Right renal cortex interstitium (tissue), 3 donors: ENCODE data around the gene SLC1A4. TPM values are rescaled to one million over a fixed set of nuclear protein-coding genes. Genes with fewer than 3 reads are reported as not detected.

Experiments
- DNase-seq, 3 donors: peaks; one replicate each; pipeline ENCODE4 v3.0.0-alpha.2; 2013; ENCODE audit warnings: low read depth in 3 of 3, low spot score in 2 of 3
- polyA plus RNA-seq, 3 donors: library from polyadenylated mRNA; unstranded; fragments of 120-200 nt; gene quantifications; one replicate each; pipeline ENCODE4 v1.2.1, GENCODE V29; 2013; ENCODE audit not compliant: insufficient read length in 3 of 3

SLC1A4 gene
- polyA plus RNA-seq, 3 donors, result 5.9 to 8.8 (median 8.4) TPM

DNA sequence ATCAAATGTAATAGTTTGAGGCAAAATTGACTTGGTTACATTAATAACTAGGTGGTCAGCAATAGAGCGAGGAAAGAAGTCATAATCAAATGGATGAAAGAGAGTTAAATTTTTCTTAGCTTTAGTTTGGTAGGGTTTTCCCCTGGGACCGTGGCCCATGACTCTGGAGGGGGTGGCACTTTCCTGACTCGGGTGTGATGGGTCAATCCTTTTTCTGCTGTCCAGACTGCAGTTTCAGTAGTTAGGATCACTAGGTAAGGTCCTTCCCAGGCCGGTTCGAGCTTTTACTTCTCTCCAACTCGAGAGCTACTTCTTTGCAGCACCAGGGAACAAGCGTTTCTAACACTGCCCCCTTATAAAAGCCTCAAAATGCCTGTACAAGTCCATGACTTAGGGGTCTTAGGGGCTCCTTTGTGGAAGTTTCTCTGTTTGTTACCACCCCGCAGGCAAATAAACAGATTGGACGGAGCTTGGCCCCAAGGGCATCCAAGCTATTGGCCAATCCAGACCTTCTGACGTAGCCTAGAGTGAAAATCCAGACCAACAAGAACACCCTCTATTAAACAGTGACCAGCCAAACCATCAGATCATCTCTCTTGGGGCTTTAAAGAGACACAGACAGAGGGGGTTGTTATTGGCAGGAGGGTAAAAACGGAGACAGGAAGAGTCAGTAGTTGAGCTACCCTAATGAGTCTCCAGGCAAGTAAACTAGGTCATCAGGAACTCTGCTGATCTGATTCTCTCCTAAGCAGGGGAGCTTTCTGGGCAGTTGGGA lies 57.6 kb downstream of the SLC1A4 start:
- no peak for DNase-seq

DNA sequence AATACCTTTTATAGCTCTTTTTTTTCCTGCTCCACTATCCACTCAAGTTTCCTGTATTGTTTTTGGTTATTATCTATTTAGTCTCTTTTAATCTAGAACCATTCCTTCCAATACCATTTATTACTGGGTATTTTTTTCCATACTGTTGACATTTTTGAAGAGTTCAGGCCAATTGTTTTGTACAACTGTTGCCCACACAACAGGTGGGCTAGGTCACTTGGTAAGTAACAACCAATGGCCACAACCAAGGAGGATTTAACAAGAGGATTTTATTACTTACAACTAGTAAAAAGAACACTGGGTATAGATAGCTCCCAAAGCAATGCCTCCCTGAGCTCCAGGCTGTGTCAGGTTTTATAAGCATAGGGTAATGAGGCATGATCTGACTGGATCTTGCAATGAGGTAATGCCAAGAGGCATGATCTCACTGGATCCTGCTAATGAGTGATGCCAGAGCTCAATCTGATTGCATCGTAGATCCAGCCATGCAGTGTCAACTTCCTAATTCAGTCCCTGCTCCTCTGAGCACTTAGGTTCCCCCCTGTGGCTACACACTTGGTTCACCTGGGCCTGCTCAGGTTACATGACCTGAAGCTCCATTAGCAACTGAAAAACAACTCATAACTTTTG lies 59.9 kb downstream of the SLC1A4 start:
- DNase-seq, result no peak

DNA sequence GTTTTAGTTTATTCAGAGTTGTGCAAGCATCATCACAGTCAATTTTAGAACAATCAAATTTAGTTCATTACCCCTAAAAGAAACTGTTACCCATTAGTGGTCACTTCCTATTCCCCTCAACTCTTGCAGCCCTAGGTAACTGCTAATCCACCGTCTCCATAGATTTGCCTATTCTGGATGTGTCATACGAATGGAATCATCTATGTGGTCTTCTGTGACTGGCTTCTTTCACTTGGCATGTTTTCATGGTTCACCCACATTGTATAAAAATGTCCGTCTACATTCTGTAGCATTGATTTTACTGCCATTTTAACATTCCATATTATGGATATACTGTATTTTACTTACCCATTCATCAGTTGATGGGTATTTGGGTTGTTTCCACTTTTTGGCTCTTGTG lies 61.7 kb downstream of the SLC1A4 start:
- no peak for DNase-seq

DNA sequence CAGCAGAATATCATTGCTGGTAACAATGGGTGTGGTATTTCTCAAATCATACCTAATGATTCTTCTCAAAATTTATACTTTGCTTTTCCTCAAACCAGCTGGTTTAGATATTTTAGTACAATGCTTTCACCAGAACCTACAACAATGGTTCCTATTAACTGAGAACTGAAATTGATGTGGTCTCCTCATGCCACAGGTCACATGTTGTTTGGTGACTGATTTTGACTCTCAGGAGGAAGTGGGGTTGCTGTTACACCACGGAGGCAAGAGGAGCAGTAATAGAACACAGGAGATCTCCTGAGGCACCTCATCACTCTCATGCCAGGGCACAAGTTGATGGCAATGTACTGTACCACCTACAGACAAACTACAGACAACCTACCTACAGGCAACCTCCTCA lies 64.0 kb downstream of the SLC1A4 start:
- no peak for DNase-seq

DNA sequence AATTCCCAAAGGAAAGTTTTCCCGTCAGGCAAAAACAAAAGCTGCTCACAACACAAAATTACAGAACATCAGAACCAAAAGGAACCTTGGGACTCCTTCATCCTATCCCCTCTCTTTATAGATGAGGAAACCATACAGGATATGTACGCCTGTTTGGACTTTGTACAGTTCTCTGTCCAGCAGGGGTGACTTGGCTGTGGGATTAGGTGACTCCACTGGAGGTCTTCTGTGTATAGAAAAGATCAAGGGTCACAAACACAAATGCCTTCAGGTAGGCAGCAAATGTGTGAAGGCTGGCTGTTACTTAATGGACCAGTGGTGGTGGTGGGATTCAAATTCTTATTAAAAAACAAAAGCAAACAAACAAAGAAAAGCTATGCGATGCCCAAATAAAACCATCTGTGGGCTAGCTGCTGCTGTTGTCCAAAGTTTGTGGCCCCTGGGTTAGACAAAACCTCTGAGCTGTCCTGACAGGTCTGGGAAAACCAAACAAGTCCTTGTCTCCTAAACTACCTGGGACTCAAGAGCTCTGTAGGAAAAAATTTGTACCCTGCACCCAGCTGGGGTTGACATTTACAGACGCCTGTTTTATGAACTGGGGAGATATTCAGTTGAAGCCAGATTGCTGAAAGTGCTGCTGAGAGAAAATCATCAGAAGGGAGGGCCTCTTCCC lies 65.7 kb downstream of the SLC1A4 start:
- DNase-seq, result no peak

DNA sequence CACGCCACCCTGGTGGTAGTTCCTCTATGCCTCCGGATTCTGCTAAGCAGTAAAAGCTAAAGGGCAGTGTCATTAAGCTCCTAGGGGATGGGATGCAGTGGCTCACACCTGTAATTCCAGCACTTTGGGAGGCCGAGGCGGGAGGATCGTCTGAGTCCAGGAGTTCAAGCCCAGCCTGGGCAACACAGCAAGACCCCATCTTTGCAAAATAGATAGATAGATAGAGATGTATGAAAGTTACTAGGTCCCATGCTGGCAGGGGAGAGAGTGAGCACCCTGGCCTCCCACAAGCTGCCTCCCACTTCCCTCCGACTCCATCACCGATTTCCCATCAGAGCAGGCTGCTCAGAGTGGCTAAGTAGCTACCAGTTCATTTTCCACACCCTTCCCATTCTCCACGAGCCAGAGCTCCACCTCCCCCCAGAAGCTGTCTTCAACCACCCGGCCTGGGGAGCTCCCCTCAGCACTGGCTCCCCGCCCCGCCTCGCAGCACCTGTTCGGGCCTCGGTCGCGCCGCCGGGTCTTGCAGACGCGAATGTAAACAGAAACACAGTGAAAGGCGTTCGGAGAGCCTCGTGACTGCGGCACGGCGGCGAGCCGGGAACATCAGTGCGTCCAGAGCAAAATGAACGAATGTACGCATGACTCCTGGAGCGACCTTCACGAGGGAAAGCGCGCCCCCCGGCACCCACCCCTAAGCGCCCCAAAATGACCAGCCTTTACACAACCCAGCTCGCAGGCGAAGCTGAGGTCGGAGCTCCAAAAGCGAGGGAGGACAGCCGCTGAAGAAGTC lies 66.4 kb downstream of the SLC1A4 start:
- DNase-seq, result no peak

DNA sequence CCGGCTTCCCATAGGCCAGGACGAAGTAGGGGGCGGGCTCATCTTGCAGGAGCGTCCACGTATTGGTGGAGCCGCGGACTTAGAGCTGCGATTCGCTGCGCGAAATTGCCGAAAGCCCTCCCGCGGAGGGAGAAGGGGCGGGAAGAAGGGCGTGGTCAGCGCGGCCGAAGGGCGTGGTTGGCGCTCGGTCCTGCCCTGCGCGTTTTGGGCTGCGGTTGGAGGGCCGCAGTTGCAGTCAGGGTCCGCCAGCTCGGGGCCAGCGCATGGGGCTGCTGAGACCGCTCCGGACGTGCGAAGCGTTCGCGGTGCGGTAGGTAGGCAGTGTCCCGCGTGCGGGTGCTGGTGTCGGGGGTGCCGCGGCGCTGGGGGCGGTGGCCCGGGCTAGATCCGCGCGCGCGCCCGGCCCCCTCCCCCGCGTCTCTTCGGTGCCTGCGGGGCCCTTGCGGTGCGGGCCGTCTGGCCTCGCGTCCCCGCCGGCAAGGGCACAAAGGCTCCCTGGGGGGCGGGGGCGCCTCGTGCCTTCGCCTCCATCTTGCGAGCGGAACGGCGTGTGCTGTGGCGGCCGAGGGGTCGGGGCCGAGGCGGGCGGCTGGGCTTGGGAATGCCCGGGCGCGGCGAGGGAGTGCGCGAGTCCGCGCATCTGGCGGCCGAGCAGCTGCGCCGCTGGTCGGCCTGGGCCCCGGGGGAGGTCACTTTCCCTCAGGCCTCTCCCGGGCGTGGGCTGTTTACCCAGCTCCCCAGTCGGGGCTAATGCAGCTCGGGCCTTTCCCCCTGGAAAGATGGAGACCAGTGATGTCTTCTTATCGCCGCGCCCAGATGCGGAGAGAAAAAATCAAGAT lies 67.2 kb downstream of the SLC1A4 start, which contains the start of gene CEP68:
TSS of gene CEP68 (plus strand) at position 202 of the 839 bp plus-strand sequence. CDS start 13,029 bp downstream, outside the sequence.
- DNase-seq, result peak; percentile 89 to 94 (median 90)

DNA sequence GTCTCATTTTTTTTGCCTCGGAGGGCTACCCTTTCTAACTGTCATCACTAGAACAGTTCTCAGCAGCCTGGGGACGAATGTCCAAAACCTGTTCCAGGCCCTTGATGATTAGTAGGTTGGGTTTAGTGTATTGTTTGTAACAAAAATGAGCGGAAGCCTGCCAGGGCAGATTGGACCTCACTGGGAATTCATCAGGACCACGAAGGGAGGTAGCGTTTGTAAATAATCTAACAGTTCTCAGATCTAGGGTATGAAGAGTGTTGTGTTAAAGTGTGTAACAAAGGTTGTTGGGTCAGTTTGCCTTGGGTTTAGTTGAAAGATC lies 67.8 kb downstream of the SLC1A4 start:
- no peak for DNase-seq

DNA sequence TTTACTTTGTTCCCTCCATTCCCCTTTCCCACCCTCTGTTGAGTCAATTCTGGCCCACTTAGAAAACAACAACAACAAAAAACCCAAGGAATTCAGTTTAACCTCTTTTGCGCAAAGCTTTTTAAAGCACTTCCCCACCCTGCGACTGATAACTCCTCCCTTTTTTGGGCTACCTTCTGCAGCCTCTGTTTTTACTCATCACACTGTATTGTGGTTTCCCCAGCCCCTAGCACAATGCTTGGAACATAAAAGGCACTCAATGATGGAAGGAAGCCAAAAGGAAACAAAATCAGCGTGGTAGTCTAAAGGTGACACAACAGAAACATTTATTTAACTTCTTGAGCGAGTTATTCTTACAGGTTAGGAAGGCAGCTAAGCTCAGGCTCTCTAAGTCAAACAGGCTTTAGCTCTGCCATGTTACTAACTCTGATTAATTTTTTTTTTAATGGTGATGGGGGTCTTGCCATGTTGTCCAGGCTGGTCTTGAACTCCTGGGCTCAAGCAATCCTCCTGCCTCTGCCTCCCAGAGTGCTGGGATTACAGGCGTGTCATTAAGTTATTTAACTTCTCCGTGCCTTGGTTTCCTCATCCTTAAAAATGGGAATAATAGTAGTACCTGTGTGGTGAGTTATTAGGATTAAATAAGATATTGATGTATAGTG lies 68.3 kb downstream of the SLC1A4 start:
- no peak for DNase-seq

DNA sequence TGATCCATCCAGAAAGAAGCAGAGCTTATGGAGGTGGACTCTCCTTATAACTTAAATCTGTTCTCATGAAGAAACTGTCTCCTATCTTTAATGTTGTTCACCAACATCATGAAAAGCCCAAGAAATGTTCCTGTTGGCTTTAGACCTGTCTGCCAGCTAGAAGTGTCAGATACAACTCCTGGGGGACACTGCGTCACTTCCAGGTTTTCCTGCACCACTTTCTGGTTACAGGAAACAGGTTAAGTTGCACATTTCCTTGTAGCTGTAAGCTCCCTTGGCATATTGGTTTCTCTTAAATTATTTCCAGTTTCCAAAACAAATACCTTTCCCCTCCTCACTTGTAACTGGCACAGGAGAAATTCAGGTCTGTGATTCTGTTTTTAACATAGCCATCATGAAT lies 69.9 kb downstream of the SLC1A4 start:
- no peak for DNase-seq

DNA sequence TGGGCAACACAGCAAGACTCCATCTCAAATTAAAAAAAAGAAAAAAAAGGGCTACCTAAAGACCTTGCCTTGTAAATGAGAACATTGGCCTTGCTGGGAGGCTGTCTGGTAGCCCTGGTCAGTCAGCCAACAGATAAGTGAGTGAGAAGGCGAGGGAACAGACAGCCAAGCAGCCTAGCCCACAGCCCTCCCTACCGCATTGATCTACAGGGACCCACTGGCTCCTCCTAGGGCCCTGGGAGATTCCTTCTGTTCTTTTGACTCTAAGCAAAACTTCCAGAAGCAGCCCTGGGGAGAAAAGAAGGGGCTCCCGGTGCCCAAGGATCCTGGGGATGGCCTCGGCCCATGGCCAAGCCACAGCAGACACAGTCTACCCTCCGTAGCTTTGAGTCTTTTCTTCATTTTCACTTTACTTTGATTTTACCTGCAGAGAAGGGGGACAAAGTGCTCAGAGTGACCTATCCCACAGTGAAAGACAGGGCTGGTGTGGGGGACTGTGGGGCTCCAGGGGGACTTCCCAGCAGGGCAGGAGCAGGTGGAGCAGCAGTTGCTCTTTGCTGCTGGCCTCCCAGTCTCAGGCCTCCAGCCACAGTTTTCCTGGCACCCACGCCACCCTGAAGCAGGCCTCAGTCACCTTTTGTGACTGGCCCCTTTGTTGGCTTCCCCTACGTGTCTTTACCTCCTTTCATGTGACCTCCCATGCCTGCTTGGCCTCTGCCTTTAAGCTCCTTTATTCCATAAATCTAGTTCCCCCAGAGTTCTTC lies 72.1 kb downstream of the SLC1A4 start:
- DNase-seq, result no peak

DNA sequence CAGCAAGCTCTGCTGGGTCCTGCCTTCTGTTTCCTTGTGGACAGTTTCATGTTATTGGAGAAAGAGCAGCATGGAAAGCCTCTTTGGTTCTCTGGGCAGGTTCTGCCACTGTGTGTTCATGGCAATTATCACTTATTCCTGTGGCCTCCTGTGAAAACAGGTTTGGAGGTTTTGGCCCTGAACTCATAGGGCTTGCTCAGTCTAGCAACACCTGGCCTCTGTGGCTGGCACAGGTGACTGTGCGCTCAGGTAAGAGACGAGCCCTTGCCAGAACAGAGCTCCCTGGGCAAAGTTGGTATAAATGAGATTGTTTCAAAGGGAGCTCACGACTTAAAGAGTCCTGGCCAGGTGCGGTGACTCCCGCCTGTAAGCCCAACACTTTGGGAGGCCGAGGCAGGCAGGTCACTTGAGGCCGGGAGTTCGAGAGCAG lies 72.7 kb downstream of the SLC1A4 start:
- no peak for DNase-seq

DNA sequence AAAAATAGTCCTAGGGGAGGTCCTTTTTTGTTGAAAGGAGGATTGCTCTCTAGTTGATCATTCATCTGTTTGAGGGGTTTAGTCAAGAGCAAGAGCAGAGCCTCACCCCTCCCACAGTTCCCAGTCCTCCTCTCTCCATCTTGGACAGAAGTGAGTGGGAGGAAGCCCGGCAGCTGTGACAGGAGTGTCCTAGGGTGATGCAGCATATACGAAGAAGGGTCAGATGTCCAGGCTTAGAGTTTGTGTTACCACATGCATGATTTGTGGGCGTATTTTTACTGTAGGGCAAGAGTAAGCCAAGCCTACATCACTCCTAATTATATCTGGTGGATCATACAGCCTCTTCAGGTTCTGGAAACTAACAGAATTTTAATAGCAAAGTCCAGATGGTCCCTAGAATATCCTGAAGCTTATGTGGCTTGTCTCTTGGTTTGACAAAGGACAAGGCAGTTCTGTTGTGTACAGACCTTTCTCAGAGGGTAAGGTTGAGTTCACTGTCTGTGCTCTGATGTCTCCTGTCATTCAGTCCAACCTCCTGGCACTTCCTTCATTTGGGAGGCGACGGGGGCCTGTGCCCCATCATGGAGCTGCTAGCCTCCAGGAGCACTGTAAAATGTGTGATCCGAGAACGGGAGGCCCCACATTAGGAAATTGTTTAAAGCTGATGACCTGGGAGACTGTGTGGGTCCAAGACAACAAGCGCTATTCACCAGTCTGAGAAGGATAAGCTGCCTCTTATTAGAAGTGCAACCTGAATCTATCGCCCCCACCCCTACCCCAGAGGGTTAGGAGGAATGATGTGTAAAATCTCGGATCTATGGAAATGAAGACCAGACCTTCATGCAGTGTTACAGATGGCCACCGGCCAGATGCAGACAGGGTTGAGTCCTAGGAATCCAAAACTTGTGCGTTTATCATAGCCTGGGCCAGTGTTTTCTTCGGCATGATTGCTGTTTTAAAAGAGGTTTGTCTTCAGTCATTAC lies 73.9 kb downstream of the SLC1A4 start:
- DNase-seq, result no peak

DNA sequence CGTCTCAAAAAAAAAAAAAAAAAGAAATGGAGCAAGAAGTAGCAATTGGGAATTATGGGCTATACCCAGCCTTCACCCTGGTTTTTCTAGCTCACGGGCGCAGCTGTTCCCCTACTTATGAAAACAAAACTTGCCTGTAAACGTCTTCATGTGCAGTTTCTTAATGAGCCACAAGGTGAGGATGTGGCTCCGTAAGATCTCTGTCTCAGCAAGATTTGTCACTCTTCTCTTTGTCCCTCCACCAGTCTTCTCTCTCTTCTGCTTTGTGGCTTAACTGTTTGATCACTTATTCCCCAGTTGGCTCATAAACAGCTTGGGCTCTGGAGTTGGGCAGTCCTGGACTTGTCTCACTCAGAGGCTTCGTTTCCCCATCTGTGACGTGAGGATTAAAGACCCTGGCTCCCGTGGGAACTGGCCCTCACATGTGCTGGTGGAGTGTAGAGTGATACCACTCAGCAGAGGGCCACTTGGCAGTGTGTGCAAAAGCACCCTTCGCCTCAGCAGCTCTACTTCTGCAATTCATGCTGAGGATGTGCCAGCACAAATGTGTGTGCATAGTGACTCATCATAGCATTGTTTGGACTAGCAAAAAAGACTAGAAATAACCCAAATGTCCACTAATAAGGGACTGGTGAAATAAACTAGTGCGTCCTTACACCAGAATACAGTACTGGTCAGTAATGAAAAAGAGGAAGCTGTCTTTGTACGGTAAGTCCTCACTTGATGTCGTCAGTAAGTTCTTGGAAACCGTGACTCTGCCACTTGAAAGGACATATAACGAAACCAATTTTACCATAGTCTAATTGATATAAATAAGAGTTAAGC lies 75.7 kb downstream of the SLC1A4 start:
- no peak for DNase-seq

DNA sequence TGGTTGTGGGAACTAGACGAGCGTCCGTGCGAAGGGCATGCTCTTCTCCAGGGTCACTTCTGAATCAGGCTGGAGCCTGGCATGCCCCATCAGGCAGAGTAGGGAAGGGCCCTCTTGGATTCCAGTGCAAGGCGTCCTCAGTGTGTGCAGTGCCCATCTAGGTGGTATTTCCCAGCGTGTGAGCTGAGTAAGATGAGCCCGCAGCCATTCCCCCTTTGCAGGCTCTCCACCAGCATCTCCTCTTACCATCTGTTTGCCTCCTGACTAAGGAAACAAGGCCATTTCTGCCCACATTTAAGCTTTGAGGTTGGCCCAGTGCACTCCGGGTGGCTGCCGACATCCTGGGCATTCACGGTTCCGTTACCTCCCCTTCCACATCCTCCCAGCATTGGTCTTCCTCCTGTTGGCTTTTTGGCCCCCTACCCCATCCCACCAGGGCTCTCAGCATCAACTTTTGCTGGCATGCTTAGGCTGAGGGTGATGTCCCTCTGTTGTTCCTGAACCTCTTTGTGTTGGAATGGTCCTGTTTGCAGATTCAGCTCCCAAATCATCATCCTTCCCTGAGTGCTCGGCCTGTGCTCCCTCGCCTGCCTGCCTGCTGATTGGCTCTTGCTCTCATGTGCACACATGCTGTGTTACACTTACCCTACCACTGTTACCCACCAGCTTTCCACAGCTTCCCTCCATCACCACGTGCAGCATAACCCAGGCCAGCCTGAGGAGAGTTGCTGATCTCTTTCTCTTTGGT lies 78.8 kb downstream of the SLC1A4 start:
- no peak for DNase-seq

DNA sequence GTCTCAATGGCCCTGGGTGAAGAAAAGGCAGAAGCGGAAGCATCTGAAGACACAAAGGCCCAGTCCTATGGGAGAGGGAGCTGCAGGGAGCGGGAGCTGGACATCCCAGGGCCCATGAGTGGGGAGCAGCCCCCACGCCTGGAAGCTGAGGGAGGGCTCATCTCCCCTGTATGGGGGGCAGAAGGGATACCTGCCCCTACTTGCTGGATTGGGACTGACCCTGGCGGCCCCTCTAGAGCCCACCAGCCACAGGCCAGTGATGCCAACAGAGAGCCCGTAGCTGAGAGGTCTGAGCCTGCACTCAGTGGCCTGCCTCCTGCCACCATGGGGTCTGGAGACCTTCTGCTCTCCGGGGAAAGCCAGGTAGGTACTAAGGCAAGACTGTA lies 80.2 kb downstream of the SLC1A4 start:
- DNase-seq, result no peak
